HL-60 (cell line): ENCODE data around the gene METAP2.

ENCODE experiments used
- CTCF ChIP-seq: IDR thresholded peaks from one replicate; pipeline ENCODE4 v1.5.1; 2011; ENCODE audit warnings: low read length, control low read depth, inconsistent platforms; ENCODE audit not compliant: insufficient read depth
- GABPA ChIP-seq: IDR thresholded peaks from 2 replicates; pipeline ENCODE4 v1.6.1; 2012; ENCODE audit warnings: low read depth
- SPI1 ChIP-seq: IDR thresholded peaks from 2 replicates; pipeline ENCODE4 v1.6.1; 2012; ENCODE audit warnings: low read depth, mild to moderate bottlenecking, borderline replicate concordance
- TF ChIP-seq, protein P1 (sequence below): IDR thresholded peaks from 2 replicates; pipeline ENCODE4 v1.6.1; 2012; ENCODE audit warnings: low read depth; ENCODE audit not compliant: insufficient replicate concordance

GRCh38 chr12:95481072-95481471 is 7.1 kb downstream of the METAP2 start:
- TF ChIP-seq CTCF = no peak
- TF ChIP-seq, protein P1, sequence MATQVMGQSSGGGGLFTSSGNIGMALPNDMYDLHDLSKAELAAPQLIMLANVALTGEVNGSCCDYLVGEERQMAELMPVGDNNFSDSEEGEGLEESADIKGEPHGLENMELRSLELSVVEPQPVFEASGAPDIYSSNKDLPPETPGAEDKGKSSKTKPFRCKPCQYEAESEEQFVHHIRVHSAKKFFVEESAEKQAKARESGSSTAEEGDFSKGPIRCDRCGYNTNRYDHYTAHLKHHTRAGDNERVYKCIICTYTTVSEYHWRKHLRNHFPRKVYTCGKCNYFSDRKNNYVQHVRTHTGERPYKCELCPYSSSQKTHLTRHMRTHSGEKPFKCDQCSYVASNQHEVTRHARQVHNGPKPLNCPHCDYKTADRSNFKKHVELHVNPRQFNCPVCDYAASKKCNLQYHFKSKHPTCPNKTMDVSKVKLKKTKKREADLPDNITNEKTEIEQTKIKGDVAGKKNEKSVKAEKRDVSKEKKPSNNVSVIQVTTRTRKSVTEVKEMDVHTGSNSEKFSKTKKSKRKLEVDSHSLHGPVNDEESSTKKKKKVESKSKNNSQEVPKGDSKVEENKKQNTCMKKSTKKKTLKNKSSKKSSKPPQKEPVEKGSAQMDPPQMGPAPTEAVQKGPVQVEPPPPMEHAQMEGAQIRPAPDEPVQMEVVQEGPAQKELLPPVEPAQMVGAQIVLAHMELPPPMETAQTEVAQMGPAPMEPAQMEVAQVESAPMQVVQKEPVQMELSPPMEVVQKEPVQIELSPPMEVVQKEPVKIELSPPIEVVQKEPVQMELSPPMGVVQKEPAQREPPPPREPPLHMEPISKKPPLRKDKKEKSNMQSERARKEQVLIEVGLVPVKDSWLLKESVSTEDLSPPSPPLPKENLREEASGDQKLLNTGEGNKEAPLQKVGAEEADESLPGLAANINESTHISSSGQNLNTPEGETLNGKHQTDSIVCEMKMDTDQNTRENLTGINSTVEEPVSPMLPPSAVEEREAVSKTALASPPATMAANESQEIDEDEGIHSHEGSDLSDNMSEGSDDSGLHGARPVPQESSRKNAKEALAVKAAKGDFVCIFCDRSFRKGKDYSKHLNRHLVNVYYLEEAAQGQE = no peak
- TF ChIP-seq GABPA = no peak
- no peak for TF ChIP-seq SPI1
